Natural killer cell (primary cell): Measurements from ENCODE around the gene SEZ6L. TPM values are rescaled to one million over a fixed set of nuclear protein-coding genes. Genes with fewer than 3 reads are reported as not detected.

Experiments used
- ATAC-seq, 3 donors: fragments of 150-1000 bp in 2 of 3; fragments of 200-7000 bp in 1 of 3; cut with Tn5 transposase; 1 replicate in 1 of 3; 2 replicates in 2 of 3; pipeline ENCODE4 v1.10.0; 2021; ENCODE audit warnings: mild to moderate bottlenecking in 2 of 3, moderate library complexity in 2 of 3
- DNase-seq, 2 donors: peaks; one replicate each; pipeline versions ENCODE4 v3.0.0 to v3.0.0-alpha.2; 2013 to 2021; ENCODE audit warnings: mixed read lengths in 1 of 2
- H3K27ac ChIP-seq: one replicate; pipeline ENCODE4 v1.5.1; 2013; ENCODE audit warnings: mild to moderate bottlenecking, low read length
- H3K27me3 ChIP-seq: one replicate; pipeline ENCODE4 v1.6.1; 2013; ENCODE audit warnings: low read length; ENCODE audit not compliant: control insufficient read depth, insufficient read depth
- H3K36me3 ChIP-seq: one replicate; pipeline ENCODE4 v1.6.1; 2013; ENCODE audit warnings: low read length; ENCODE audit not compliant: control insufficient read depth, insufficient read depth
- H3K4me1 ChIP-seq: one replicate; pipeline ENCODE4 v1.6.1; 2013; ENCODE audit warnings: low read length; ENCODE audit not compliant: control insufficient read depth, insufficient read depth
- H3K4me3 ChIP-seq: one replicate; pipeline ENCODE4 v1.5.1; 2013; ENCODE audit warnings: low read length
- H3K9me3 ChIP-seq: one replicate; pipeline ENCODE4 v1.6.1; 2013; ENCODE audit warnings: low read length; ENCODE audit not compliant: control insufficient read depth, insufficient read depth
- H3K27ac Mint-ChIP-seq, 2 donors: one replicate each; pipeline ENCODE4 v1.8.0; 2022; ENCODE audit warnings: mild to moderate bottlenecking in 2 of 2, mixed read lengths in 2 of 2, moderate library complexity in 1 of 2
- H3K27me3 Mint-ChIP-seq, 2 donors: one replicate each; pipeline ENCODE4 v1.8.0; 2022; ENCODE audit warnings: low read depth in 2 of 2, mixed read lengths in 2 of 2
- H3K36me3 Mint-ChIP-seq: one replicate; pipeline ENCODE4 v1.8.0; 2022; ENCODE audit warnings: mixed read lengths
- H3K4me1 Mint-ChIP-seq, 2 donors: one replicate each; pipeline ENCODE4 v1.8.0; 2022; ENCODE audit warnings: mixed read lengths in 2 of 2
- H3K4me3 Mint-ChIP-seq: one replicate; pipeline ENCODE4 v1.8.0; 2022; ENCODE audit warnings: mild to moderate bottlenecking, moderate library complexity, mixed read lengths
- H3K9me3 Mint-ChIP-seq, 2 donors: one replicate each; pipeline ENCODE4 v1.8.0; 2022; ENCODE audit warnings: mixed read lengths in 2 of 2
- CTCF ChIP-seq: fragments of 200-600 bp; IDR thresholded peaks from one replicate; pipeline ENCODE4 v1.8.0; 2022; ENCODE audit warnings: antibody characterized with exemption
- WGBS: methylation state at CpG from one replicate; pipeline ENCODE4 v1.1.7; 2013; ENCODE audit warnings: missing lambda C conversion rate; ENCODE audit not compliant: insufficient coverage; 5-methylcytosine and 5-hydroxymethylcytosine counted together
- intact Hi-C: fragments of 100-400 bp; cut with micrococcal nuclease; formaldehyde crosslinking; loops from one replicate; pipeline ENCODE4 v1.14.2; 2022
- total RNA-seq, 4 donors: library from RNA; stranded (reverse); fragments of 120-200 nt in 1 of 4; gene quantifications; one replicate each; pipeline versions ENCODE4 v1.2.3 to v1.2.4, GENCODE V29; 2013 to 2022

The SEZ6L gene
- total RNA-seq, 3 donors from 2014 or later (not counting 1 experiment from before 2014, with no cell fraction given), result 0.11 to 1.1 (median 0.60) TPM

GRCh38 chr22:26202280-26202924 lies 33.1 kb downstream of the SEZ6L start:
- H3K27ac Mint-ChIP-seq, result no peak overlapping the region
- no peak for ATAC-seq
- no peaks in the 10 kb centered on the region for H3K9me3 ChIP-seq
- no peak for TF ChIP-seq CTCF
- no peak for DNase-seq
- H3K4me3 ChIP-seq, result no peak overlapping the region
- 82% methylated on average over 1 of the region's 5 CpGs for whole genome bisulfite sequencing
- peaks cover 14 to 24% of the 10 kb centered on the region in 2 donors for H3K27me3 Mint-ChIP-seq
- H3K27ac ChIP-seq, result no peak overlapping the region
- intact Hi-C loops, result no loop called here
- no peaks in the 10 kb centered on the region for H3K36me3 Mint-ChIP-seq
- H3K4me1 ChIP-seq, result no peaks in the 10 kb centered on the region
- H3K4me1 Mint-ChIP-seq, result no peaks in the 10 kb centered on the region
- no peaks in the 10 kb centered on the region for H3K9me3 Mint-ChIP-seq
- no peaks in the 10 kb centered on the region for H3K27me3 ChIP-seq
- H3K36me3 ChIP-seq, result no peaks in the 10 kb centered on the region
- no peak overlapping the region for H3K4me3 Mint-ChIP-seq

- no peaks in the 10 kb centered on the region for H3K4me1 ChIP-seq
- no peak for TF ChIP-seq CTCF
- H3K4me3 ChIP-seq, result no peak overlapping the region
- no peaks in the 10 kb centered on the region for H3K27me3 ChIP-seq
- ATAC-seq, result no peak
- Mint-ChIP-seq H3K27ac (no peak overlapping the region), H3K4me3 (no peak overlapping the region), H3K27me3 (peaks cover 22 to 24% of the 10 kb centered on the region in 2 donors), H3K4me1 (no peaks in the 10 kb centered on the region), H3K9me3 (peaks cover 0 to 2% of the 10 kb centered on the region in 2 donors), H3K36me3 (no peaks in the 10 kb centered on the region)
- WGBS, result 92% methylated on average over 1 of the region's 4 CpGs
- H3K9me3 ChIP-seq, result no peaks in the 10 kb centered on the region
- no peak overlapping the region for H3K27ac ChIP-seq
- no peak for DNase-seq
- intact Hi-C loops, result no loop called here
- no peaks in the 10 kb centered on the region for H3K36me3 ChIP-seq
Measured at GRCh38 chr22:26205494-26205893, 36.2 kb downstream of the SEZ6L start.

GRCh38 chr22:26210334-26210733 lies 41.1 kb downstream of the SEZ6L start:
- H3K27me3 Mint-ChIP-seq, result peaks cover 26 to 28% of the 10 kb centered on the region in 2 donors
- H3K36me3 Mint-ChIP-seq, result no peaks in the 10 kb centered on the region
- DNase-seq (no peak), ATAC-seq (no peak)
- no peak overlapping the region for H3K27ac Mint-ChIP-seq
- WGBS, result 85% methylated on average over 7 of the region's 8 CpGs
- TF ChIP-seq CTCF, result no peak
- H3K4me1 Mint-ChIP-seq, result no peaks in the 10 kb centered on the region
- no peaks in the 10 kb centered on the region for H3K9me3 ChIP-seq
- intact Hi-C loops, result no loop called here
- H3K4me3 ChIP-seq, result no peak overlapping the region
- H3K9me3 Mint-ChIP-seq, result peaks cover 0 to 2% of the 10 kb centered on the region in 2 donors
- H3K27ac ChIP-seq, result no peak overlapping the region
- no peak overlapping the region for H3K4me3 Mint-ChIP-seq
- H3K27me3 ChIP-seq, result no peaks in the 10 kb centered on the region
- H3K4me1 ChIP-seq, result no peaks in the 10 kb centered on the region
- no peaks in the 10 kb centered on the region for H3K36me3 ChIP-seq

- H3K36me3 Mint-ChIP-seq, result no peaks in the 10 kb centered on the region
- no peaks in the 10 kb centered on the region for H3K36me3 ChIP-seq
- H3K4me3 ChIP-seq, result no peak overlapping the region
- H3K4me3 Mint-ChIP-seq, result no peak overlapping the region
- ATAC-seq (no peak), DNase-seq (no peak)
- 57% methylated on average over 1 of the region's 1 CpG for WGBS
- H3K9me3 Mint-ChIP-seq, result peaks cover 0 to 2% of the 10 kb centered on the region in 2 donors
- intact Hi-C loops, result no loop called here
- no peaks in the 10 kb centered on the region for H3K4me1 ChIP-seq
- no peaks in the 10 kb centered on the region for H3K9me3 ChIP-seq
- H3K4me1 Mint-ChIP-seq, result no peaks in the 10 kb centered on the region
- H3K27ac Mint-ChIP-seq, result no peak overlapping the region
- no peaks in the 10 kb centered on the region for H3K27me3 ChIP-seq
- H3K27me3 Mint-ChIP-seq, result peaks cover 19 to 46% of the 10 kb centered on the region in 2 donors
- H3K27ac ChIP-seq, result no peak overlapping the region
- TF ChIP-seq CTCF, result no peak
Measured at GRCh38 chr22:26213826-26214225, 44.6 kb downstream of the SEZ6L start.
